Calu3 (cell line): ENCODE measurements around the gene GOLGA6C. TPM values are rescaled to one million over a fixed set of nuclear protein-coding genes. Genes with fewer than 3 reads are reported as not detected.

ENCODE experiments used
- BruUV-seq: library from RNA; stranded (reverse); fragments of 400-500 nt; replicated peaks from 2 replicates; lab custom pipeline; 2021; lab: Mats Ljungman, UMichigan
- CTCF ChIA-PET: fragments of 300-600 bp; sonication (Branson Sonifier 250); formaldehyde crosslinking; loops from one replicate; lab custom pipeline; 2022; ENCODE audit warnings: antibody characterized with exemption; lab: Charles Lee
- DNase-seq: peaks from one replicate; pipeline ENCODE4 v3.0.0; 2022
- H3K27ac Mint-ChIP-seq: one replicate; pipeline ENCODE4 v1.8.0; 2022; ENCODE audit warnings: mixed read lengths; ENCODE audit not compliant: unreplicated experiment
- H3K27me3 Mint-ChIP-seq: one replicate; pipeline ENCODE4 v1.8.0; 2022; ENCODE audit warnings: mixed read lengths; ENCODE audit not compliant: unreplicated experiment
- H3K36me3 Mint-ChIP-seq: one replicate; pipeline ENCODE4 v1.8.0; 2022; ENCODE audit warnings: mild to moderate bottlenecking, moderate library complexity, mixed read lengths; ENCODE audit not compliant: insufficient read depth, unreplicated experiment
- H3K4me1 Mint-ChIP-seq: one replicate; pipeline ENCODE4 v1.8.0; 2022; ENCODE audit warnings: mild to moderate bottlenecking, low read depth, mixed read lengths; ENCODE audit not compliant: unreplicated experiment
- H3K4me3 Mint-ChIP-seq: one replicate; pipeline ENCODE4 v1.8.0; 2022; ENCODE audit warnings: mild to moderate bottlenecking, low read depth, moderate library complexity, mixed read lengths; ENCODE audit not compliant: unreplicated experiment
- H3K9me3 Mint-ChIP-seq: one replicate; pipeline ENCODE4 v1.8.0; 2022; ENCODE audit warnings: low read depth, mixed read lengths; ENCODE audit not compliant: unreplicated experiment
- intact Hi-C: fragments of 100-400 bp; cut with micrococcal nuclease; formaldehyde crosslinking; loops from one replicate; pipeline ENCODE4 v1.10.0; 2022; ENCODE audit not compliant: unreplicated experiment
- total RNA-seq: library from RNA; stranded (reverse); gene quantifications from 2 replicates; pipeline ENCODE4 v1.2.3, GENCODE V29; 2022
- TF ChIP-seq, protein P1 (sequence below): fragments of 200-600 bp; IDR thresholded peaks from one replicate; pipeline ENCODE4 v1.8.0; 2022; ENCODE audit warnings: antibody characterized with exemption; ENCODE audit not compliant: unreplicated experiment

The GOLGA6C gene
- total RNA-seq, 1 experiment from 2014 or later: not detected

DNA sequence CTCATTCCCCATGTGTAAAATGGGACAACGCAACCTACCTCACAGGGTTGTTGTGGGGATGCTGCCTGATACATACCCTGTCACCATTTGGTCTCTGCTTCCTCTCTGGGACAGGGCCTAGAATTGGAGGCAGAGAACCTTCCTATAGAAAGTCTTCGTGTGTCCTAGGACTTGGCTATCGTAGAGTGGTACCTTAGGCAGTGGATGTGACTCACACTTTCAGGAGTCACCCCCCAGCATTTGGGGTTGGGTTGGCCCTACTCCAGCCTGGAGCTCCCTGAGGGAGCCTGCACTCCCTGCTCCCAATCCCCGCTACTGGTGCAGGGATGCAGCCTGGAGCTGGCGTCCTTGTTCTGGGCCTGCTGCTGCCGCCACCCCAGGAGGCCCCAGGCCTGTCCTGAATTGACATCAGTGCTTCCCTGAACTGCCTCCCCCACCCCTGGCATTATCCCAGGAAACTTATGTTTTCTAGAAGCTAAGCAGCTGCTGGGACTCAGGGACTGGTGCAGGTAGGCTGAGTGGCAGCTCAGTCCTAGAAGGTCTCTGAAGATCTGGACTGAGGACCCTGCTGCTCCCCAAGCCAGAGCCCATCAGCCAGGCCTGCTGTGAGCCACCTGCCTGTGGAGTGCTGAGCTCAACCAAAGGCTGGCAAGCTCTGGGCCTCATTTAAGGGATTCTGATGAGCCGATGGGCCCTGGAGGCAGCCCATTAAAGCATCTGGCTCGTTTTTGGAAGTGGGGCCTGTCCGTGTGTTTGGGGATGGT lies 46.5 kb upstream of the GOLGA6C start:
- CTCF ChIA-PET: no interaction called here

DNA sequence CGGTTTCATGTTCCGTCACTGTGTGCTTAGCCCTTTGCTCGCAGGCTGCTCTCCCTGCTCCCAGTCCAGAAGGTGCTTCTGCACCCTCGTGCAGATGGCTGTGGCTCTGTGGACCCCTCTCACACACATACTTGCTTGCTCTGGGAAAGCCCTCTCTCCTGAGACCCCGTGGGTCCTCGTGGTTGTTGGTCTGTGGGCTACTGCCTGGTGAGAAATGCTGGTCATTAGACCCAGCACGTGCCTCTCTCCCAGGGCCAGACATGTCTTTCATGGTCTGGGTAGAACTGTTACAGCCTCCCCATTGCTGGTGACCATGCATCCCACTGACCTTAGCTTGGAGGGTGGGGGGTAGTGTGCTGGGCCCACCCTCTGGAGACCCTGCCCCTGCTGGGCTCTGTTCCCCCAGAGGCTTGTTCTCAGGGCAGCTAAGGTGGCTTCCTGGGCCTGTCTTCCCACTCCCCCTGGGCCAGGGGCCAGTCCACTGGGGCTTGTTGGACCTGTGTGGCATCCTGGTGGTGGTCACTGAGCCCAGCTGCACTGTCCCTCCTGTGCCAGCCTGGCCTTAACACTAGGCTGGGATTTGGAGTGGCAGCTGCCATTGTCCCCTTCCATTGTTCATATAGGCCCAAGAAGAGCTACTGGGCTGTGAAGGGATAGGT lies 45.8 kb upstream of the GOLGA6C start:
- peaks cover 98% of the 10 kb centered on the region for H3K36me3 Mint-ChIP-seq
- BruUV-seq: no TSS peak
- peak overlapping the region; percentile 74 for H3K27ac Mint-ChIP-seq
- H3K9me3 Mint-ChIP-seq: no peaks in the 10 kb centered on the region
- peaks cover 22% of the 10 kb centered on the region for H3K4me1 Mint-ChIP-seq
- TF ChIP-seq, protein P1, sequence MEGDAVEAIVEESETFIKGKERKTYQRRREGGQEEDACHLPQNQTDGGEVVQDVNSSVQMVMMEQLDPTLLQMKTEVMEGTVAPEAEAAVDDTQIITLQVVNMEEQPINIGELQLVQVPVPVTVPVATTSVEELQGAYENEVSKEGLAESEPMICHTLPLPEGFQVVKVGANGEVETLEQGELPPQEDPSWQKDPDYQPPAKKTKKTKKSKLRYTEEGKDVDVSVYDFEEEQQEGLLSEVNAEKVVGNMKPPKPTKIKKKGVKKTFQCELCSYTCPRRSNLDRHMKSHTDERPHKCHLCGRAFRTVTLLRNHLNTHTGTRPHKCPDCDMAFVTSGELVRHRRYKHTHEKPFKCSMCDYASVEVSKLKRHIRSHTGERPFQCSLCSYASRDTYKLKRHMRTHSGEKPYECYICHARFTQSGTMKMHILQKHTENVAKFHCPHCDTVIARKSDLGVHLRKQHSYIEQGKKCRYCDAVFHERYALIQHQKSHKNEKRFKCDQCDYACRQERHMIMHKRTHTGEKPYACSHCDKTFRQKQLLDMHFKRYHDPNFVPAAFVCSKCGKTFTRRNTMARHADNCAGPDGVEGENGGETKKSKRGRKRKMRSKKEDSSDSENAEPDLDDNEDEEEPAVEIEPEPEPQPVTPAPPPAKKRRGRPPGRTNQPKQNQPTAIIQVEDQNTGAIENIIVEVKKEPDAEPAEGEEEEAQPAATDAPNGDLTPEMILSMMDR: no peak
- no peak overlapping the region for H3K4me3 Mint-ChIP-seq
- no peaks in the 10 kb centered on the region for H3K27me3 Mint-ChIP-seq
- intact Hi-C loops: no loop called here
- CTCF ChIA-PET: interaction anchor here (0.6 kb wide), 1 partner anchor 474 kb away, joined by 5 read pairs; no protein-coding TSS in a partner anchor
- DNase-seq: no peak

More for the DNA sequence above, 46.5 kb upstream of the GOLGA6C start:
- BruUV-seq: no TSS peak
- H3K4me3 Mint-ChIP-seq: no peak overlapping the region
- H3K4me1 Mint-ChIP-seq: peaks cover 29% of the 10 kb centered on the region
- peak overlapping the region; percentile 74 for H3K27ac Mint-ChIP-seq
- H3K27me3 Mint-ChIP-seq: no peaks in the 10 kb centered on the region
- no peak for DNase-seq
- intact Hi-C loops: no loop called here
- H3K9me3 Mint-ChIP-seq: no peaks in the 10 kb centered on the region
- TF ChIP-seq, protein P1: no peak
- peaks cover 100% of the 10 kb centered on the region for H3K36me3 Mint-ChIP-seq

DNA sequence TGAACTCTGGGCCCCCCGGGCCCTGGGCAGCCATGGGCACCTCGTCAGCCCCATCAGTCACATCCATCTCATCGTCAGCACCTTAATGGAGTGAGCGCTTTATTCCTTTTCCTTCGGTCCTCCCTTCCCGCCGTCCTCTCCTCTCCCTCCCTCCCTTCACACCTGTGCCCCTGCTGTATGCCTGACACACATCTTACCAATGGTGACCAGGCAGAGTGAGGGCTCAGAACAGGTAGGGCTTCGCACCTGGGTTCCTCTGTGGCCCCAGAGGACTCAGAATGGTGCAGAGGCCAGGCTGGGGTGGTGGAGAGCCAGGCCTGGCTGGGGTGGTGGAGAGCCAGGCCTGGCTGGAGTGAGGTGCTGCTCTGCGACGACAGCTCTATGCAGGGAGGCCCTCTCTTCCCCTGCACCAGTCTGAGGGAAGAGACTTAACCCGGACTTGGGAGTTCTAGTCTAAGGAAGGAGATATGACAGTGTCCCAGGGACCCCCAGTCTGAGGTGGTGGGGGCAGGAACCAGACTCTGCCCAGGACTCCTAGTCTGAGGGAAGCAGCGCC lies 44.8 kb upstream of the GOLGA6C start:
- BruUV-seq: no TSS peak
- Mint-ChIP-seq H3K27ac (peak overlapping the region; percentile 74), H3K27me3 (no peaks in the 10 kb centered on the region), H3K36me3 (peaks cover 98% of the 10 kb centered on the region), H3K9me3 (no peaks in the 10 kb centered on the region), H3K4me3 (no peak overlapping the region), H3K4me1 (peaks cover 24% of the 10 kb centered on the region)
- CTCF ChIA-PET: interaction anchor here (0.6 to 3.1 kb wide), 3 partner anchors 38 to 475 kb away, joined by 3 to 17 read pairs (median 5); no protein-coding TSS in a partner anchor
- DNase-seq: no peak
- intact Hi-C loops: no loop called here
- TF ChIP-seq, protein P1: no peak

DNA sequence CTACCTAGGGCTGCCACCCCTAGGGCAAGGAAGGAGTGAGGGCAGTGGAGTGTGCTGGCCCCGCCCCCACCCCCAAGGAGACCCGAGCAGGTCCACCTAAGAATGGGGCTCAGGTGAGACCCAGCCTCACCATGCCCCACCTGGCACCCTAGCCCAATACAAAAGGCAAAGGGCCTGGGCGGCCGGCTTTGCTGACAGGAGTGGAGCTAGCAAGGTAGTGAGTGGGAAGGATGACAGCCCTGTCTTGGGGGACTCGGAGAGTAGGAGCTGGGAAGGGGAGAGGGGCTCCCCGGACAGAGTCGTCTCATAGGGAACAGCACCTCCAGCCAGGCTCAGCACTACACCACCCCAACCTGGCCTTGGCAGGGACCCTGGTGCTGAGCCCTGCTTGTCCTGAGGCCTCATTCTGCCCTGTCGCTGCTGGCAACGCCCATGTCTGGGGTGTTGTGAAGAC lies 44.3 kb upstream of the GOLGA6C start:
- H3K9me3 Mint-ChIP-seq: no peaks in the 10 kb centered on the region
- no TSS peak for BruUV-seq

More for the DNA sequence above, 44.3 kb upstream of the GOLGA6C start:
- peaks cover 97% of the 10 kb centered on the region for H3K36me3 Mint-ChIP-seq
- TF ChIP-seq, protein P1: no peak
- H3K4me3 Mint-ChIP-seq: peak overlapping the region; percentile 7
- H3K27me3 Mint-ChIP-seq: no peaks in the 10 kb centered on the region
- peak overlapping the region; percentile 74 for H3K27ac Mint-ChIP-seq
- H3K4me1 Mint-ChIP-seq: peaks cover 27% of the 10 kb centered on the region
- intact Hi-C loops: no loop called here
- DNase-seq: no peak
- CTCF ChIA-PET: interaction anchor here (1.0 to 3.1 kb wide), 2 partner anchors 38 to 170 kb away, joined by 3 to 17 read pairs; no protein-coding TSS in a partner anchor
